Measurements from ENCODE around the gene EFCAB11.

GRCh38 chr14:89918721-89919120 is 35.8 kb downstream of the EFCAB11 start:
- TF ChIP-seq CTCF (IDR thresholded peaks at IDR 0.05; ENCODE audit: poor library complexity): no peak
- no peak for TF ChIP-seq EZH2 (IDR thresholded peaks at IDR 0.05; ENCODE audit: borderline replicate concordance)

Data from hepatocyte (in vitro differentiated cells).